H1 (cell line): ENCODE results near the gene HGD.

ENCODE experiments used
- CREB1 ChIP-seq: IDR thresholded peaks from 2 replicates; pipeline ENCODE4 v1.6.1; 2012; ENCODE audit warnings: inconsistent platforms
- CTCF ChIP-seq, 3 experiments: IDR thresholded peaks; 1 replicate in 2 of 3; 2 replicates in 1 of 3; pipeline versions ENCODE4 v1.5.1 to v1.6.1; 2011; ENCODE audit warnings: low read length in 3 of 3, mild to moderate bottlenecking in 3 of 3, inconsistent platforms in 2 of 3, low read depth in 1 of 3, moderate library complexity in 1 of 3; ENCODE audit not compliant: insufficient read depth in 1 of 3; ENCODE audit errors: control extremely low read depth in 1 of 3
- EGR1 ChIP-seq: IDR thresholded peaks from 2 replicates; pipeline ENCODE4 v1.6.1; 2011; ENCODE audit warnings: low read depth, low read length, borderline replicate concordance
- FOSL1 ChIP-seq: IDR thresholded peaks from 2 replicates; pipeline ENCODE4 v1.6.1; 2011; ENCODE audit warnings: mild to moderate bottlenecking, low read depth, low read length, moderate library complexity; ENCODE audit not compliant: insufficient read depth
- GTF2F1 ChIP-seq: IDR thresholded peaks from 2 replicates; pipeline ENCODE4 v1.6.1; 2012; ENCODE audit warnings: low read depth, low read length, improper control_type of control experiment, borderline replicate concordance
- HDAC6 ChIP-seq: IDR thresholded peaks from one replicate; pipeline ENCODE4 v1.7.1; 2012; ENCODE audit warnings: low read depth, mild to moderate bottlenecking, inconsistent platforms, low read length, moderate library complexity
- NANOG ChIP-seq: IDR thresholded peaks from 2 replicates; pipeline ENCODE4 v1.6.1; 2011; ENCODE audit warnings: low read length, low read depth, mild to moderate bottlenecking, inconsistent platforms; ENCODE audit not compliant: insufficient read depth, poor library complexity, severe bottlenecking
- POLR2A ChIP-seq, 2 experiments: IDR thresholded peaks; 1 replicate in 1 of 2; 2 replicates in 1 of 2; pipeline ENCODE4 v1.6.1; 2011; ENCODE audit warnings: low read depth in 2 of 2, low read length in 2 of 2, mild to moderate bottlenecking in 2 of 2; ENCODE audit errors: control extremely low read depth in 1 of 2
- POLR2AphosphoS5 ChIP-seq: IDR thresholded peaks from 2 replicates; pipeline ENCODE4 v1.6.1; 2011; ENCODE audit warnings: low read depth, low read length
- RAD21 ChIP-seq, 2 experiments: IDR thresholded peaks in 1 of 2; conservative IDR thresholded peaks in 1 of 2; 2 replicates each; pipeline ENCODE4 v1.6.1; 2011; ENCODE audit warnings: low read depth in 2 of 2, low read length in 2 of 2, improper control_type of control experiment in 1 of 2, inconsistent platforms in 1 of 2, mild to moderate bottlenecking in 1 of 2, moderate library complexity in 1 of 2

GRCh38 chr3:120652281-120652680 lies 29.8 kb downstream of the HGD start:
- TF ChIP-seq POLR2A (IDR thresholded peaks at IDR 0.05; ENCODE audit: control extremely low read depth in 1 of 2, low read depth in 2 of 2, low read length in 2 of 2): no peak
- no peak for TF ChIP-seq HDAC6
- no peak for TF ChIP-seq RAD21 (IDR thresholded peaks at IDR 0.05 in 1 of 2, conservative IDR thresholded peaks at IDR 0.05 in 1 of 2; ENCODE audit: low read depth in 2 of 2, low read length in 2 of 2)
- TF ChIP-seq POLR2AphosphoS5: no peak
- no peak for TF ChIP-seq CTCF (IDR thresholded peaks at IDR 0.05; ENCODE audit: control extremely low read depth in 1 of 3, insufficient read depth in 1 of 3, low read depth in 1 of 3, low read length in 3 of 3)
- TF ChIP-seq CREB1: no peak
- no peak for TF ChIP-seq FOSL1
- no peak for TF ChIP-seq EGR1
- TF ChIP-seq GTF2F1: no peak
- no peak for TF ChIP-seq NANOG
